Measurements from ENCODE around the gene SH3TC1. TPM values are rescaled to one million over a fixed set of nuclear protein-coding genes. Genes with fewer than 3 reads are reported as not detected.

Gene SH3TC1
- total and polyA plus RNA-seq, 2 of the 13 experiments (the other 11 are each of a cell fraction or from before 2014, with no cell fraction given), result 14.9 to 21.8 TPM

- no peak overlapping the region for H3K9ac ChIP-seq (ENCODE audit: insufficient read depth, low read depth, low read length)
- intact Hi-C loops (cut with micrococcal nuclease; ENCODE audit: unreplicated experiment), result loop anchor here (1.0 to 2.0 kb wide), 3 partner anchors 15 to 225 kb away; no protein-coding TSS in a partner anchor
- H3K27me3 ChIP-seq (ENCODE audit: control insufficient read depth in 1 of 2, insufficient read depth in 2 of 2, low read length in 2 of 2), result peaks cover 7 to 22% of the 10 kb centered on the region in 2 experiments; a peak in 3 of 5 replicates
- no peaks in the 10 kb centered on the region for H3K36me3 ChIP-seq (replicated peaks in 1 of 2; ENCODE audit: control insufficient read depth in 1 of 2, insufficient read depth in 2 of 2, low read length in 2 of 2)
- no peak overlapping the region for H3K27ac ChIP-seq (ENCODE audit: extremely low read length, insufficient read depth, low read length)
- no peak for TF ChIP-seq SNAI1 (CRISPR knock-in tag; IDR thresholded peaks at IDR 0.05; ENCODE audit: borderline replicate concordance)
- no peak for TF ChIP-seq ZNF253 (CRISPR knock-in tag; IDR thresholded peaks at IDR 0.05; ENCODE audit: borderline replicate concordance)
- TF ChIP-seq ZNF790 (CRISPR knock-in tag; IDR thresholded peaks at IDR 0.05; ENCODE audit: borderline replicate concordance), result no peak
- no peak for TF ChIP-seq EZH2 (conservative IDR thresholded peaks at IDR 0.05; ENCODE audit: low read depth, low read length)
- TF ChIP-seq ZNF7 (CRISPR knock-in tag; IDR thresholded peaks at IDR 0.05), result no peak
- no peak for TF ChIP-seq ZC3H13 (CRISPR knock-in tag; IDR thresholded peaks at IDR 0.05)
- TF ChIP-seq SP1 (IDR thresholded peaks at IDR 0.05), result no peak
- no peak for TF ChIP-seq SP1 (CRISPR knock-in tag; IDR thresholded peaks at IDR 0.05)
- TF ChIP-seq SNAPC4 (CRISPR knock-in tag; IDR thresholded peaks at IDR 0.05), result no peak
- no peak for TF ChIP-seq HIVEP1 (CRISPR knock-in tag; IDR thresholded peaks at IDR 0.05)
- TF ChIP-seq ZNF124 (CRISPR knock-in tag; IDR thresholded peaks at IDR 0.05), result no peak
- TF ChIP-seq ARNT2 (CRISPR knock-in tag; IDR thresholded peaks at IDR 0.05; ENCODE audit: low read depth), result no peak
- 23% methylated on average over 6 of the region's 6 CpGs for WGBS (ENCODE audit: low lambda C conversion rate)
- H3K4me1 ChIP-seq (ENCODE audit: insufficient read depth, low read length), result peaks cover 33% of the 10 kb centered on the region
- H3K9me3 ChIP-seq (ENCODE audit: low read length), result no peaks in the 10 kb centered on the region
- CTCF ChIA-PET (ENCODE audit: low intra/inter-chr PET ratio, low total read pairs), result interaction anchor here (0.7 to 1.3 kb wide), 4 partner anchors 13 to 61 kb away, joined by 3 to 9 read pairs (median 3); no protein-coding TSS in a partner anchor
- no peak for ATAC-seq
- DNase-seq (ENCODE audit: low spot score), result no peak
- H3K4me2 ChIP-seq (ENCODE audit: low read depth, low read length), result no peak overlapping the region; the same call in 1 of the 2 replicates
- in situ Hi-C loops (cut with HindIII; ENCODE audit: extremely low pct_ligation_motif_present, low pct_unique_long_range_greater_than_20kb), result no loop called here
- no peaks in the 10 kb centered on the region for H3K79me2 ChIP-seq (ENCODE audit: insufficient read depth, low read length)
- H3K4me3 ChIP-seq (replicated peaks in 1 of 3; ENCODE audit: insufficient read depth in 1 of 3, low read depth in 2 of 3, low read length in 3 of 3), result no peak overlapping the region
- no peak for FAIRE-seq
- H2AFZ ChIP-seq (ENCODE audit: low read length), result no peak overlapping the region
- no TSS peak for BruUV-seq (replicated peaks)
- H4K20me1 ChIP-seq (ENCODE audit: insufficient read depth, low read length), result no peaks in the 10 kb centered on the region
- POLR2A ChIA-PET, result interaction anchor here (0.6 to 1.5 kb wide), 7 partner anchors 22 to 63 kb away, joined by 3 to 8 read pairs (median 4); partner anchors contain the start of gene SH3TC1
Measured at GRCh38 chr4:8177552-8177951, 21.5 kb upstream of the SH3TC1 start.

All from HepG2 (cell line).